ENCODE data around the gene C4BPA. TPM values are rescaled to one million over a fixed set of nuclear protein-coding genes. Genes with fewer than 3 reads are reported as not detected.

The C4BPA gene
- total and polyA plus RNA-seq, 10 of the 15 experiments (the other 5 are each of a cell fraction or from before 2014, with no cell fraction given): 0.31 TPM; not detected in 9

DNA sequence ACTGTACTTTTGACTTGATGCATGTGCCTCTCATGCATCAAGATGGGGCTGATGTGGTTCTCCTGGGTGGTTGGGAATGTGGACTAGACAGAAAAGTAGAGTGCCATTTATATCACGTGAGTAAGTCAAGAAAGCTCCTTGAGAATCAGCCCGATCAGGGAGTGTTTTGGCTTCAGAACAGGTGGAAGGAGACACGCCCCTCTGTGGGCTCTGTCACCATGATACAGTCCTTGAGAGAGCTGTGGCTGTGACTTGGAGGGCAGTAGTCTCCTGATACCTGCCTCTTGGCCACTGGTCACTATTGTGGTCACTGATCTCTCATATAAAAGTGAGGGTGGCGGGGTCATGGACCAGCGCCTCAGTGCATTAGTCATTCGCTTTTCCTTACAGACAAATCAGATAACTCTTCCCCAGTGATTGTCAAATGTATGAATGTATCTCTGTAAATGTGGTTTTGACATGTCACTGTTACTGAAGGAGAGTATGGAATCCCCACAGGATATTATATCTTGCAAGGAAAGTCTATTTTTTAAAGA, 24.3 kb upstream of the C4BPA start:
- in situ Hi-C loops (cut with MboI): loop anchor here (5.0 kb wide), 1 partner anchor 328 kb away; no protein-coding TSS in a partner anchor
- Histone ChIP-seq H3K9me3 (replicated peaks; ENCODE audit: control insufficient read depth, insufficient read depth, low read length) (no peaks in the 10 kb centered on the region), H3K27me3 (replicated peaks in 1 of 2; ENCODE audit: control insufficient read depth in 2 of 2, insufficient read depth in 2 of 2, low read length in 1 of 2) (no peaks in the 10 kb centered on the region), H3K9ac (ENCODE audit: control insufficient read depth, insufficient read depth, low read length) (no peak overlapping the region), H3K36me3 (ENCODE audit: control insufficient read depth in 2 of 2, insufficient read depth in 2 of 2, low read length in 1 of 2) (no peaks in the 10 kb centered on the region), H3K4me3 (no peak overlapping the region), H3K79me2 (ENCODE audit: control insufficient read depth, insufficient read depth, low read length) (no peaks in the 10 kb centered on the region), H3K4me1 (ENCODE audit: control insufficient read depth, insufficient read depth, low read length) (no peaks in the 10 kb centered on the region), H3K27ac (ENCODE audit: control insufficient read depth, insufficient read depth) (no peak overlapping the region), H4K20me1 (ENCODE audit: control insufficient read depth, insufficient read depth) (no peaks in the 10 kb centered on the region), H3K4me2 (ENCODE audit: control insufficient read depth, insufficient read depth) (no peak overlapping the region), H2AFZ (ENCODE audit: control insufficient read depth, low read depth, low read length) (no peak overlapping the region)
- ChIA-PET SMC1A (ENCODE audit: uncharacterized antibody, unreplicated experiment) (interaction anchor here (0.9 to 7.3 kb wide), 7 partner anchors 9 to 419 kb away, joined by 3 to 65 read pairs (median 7); partner anchors contain the start of genes C4BPB and YOD1), CTCF (interaction anchor here (0.5 to 8.3 kb wide), 18 partner anchors 8 to 420 kb away, joined by 3 to 154 read pairs (median 5); partner anchors contain the start of genes C4BPB, CR1 and PFKFB2), RAD21 (ENCODE audit: unreplicated experiment) (interaction anchor here (1.1 to 2.4 kb wide), 5 partner anchors 11 to 420 kb away, joined by 3 to 12 read pairs (median 5); partner anchors contain the start of gene PFKFB2), POLR2A (no interaction called here)
- WGBS (ENCODE audit: insufficient coverage, insufficient replicate concordance, low lambda C conversion rate, missing lambda C conversion rate): 68% methylated on average over 6 of the region's 6 CpGs
- ATAC-seq (no peak), FAIRE-seq (no peak), DNase-seq (ENCODE audit: low read depth, low spot score) (no peak)
- intact Hi-C loops (cut with micrococcal nuclease; ENCODE audit: unreplicated experiment): loop anchor here (5.0 kb wide), 3 partner anchors 37 to 243 kb away; partner anchors contain the start of gene CD55
- no TSS peak for BruUV-seq (replicated peaks)
- TF ChIP-seq, protein P1, sequence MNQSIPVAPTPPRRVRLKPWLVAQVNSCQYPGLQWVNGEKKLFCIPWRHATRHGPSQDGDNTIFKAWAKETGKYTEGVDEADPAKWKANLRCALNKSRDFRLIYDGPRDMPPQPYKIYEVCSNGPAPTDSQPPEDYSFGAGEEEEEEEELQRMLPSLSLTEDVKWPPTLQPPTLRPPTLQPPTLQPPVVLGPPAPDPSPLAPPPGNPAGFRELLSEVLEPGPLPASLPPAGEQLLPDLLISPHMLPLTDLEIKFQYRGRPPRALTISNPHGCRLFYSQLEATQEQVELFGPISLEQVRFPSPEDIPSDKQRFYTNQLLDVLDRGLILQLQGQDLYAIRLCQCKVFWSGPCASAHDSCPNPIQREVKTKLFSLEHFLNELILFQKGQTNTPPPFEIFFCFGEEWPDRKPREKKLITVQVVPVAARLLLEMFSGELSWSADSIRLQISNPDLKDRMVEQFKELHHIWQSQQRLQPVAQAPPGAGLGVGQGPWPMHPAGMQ (IDR thresholded peaks at IDR 0.05; ENCODE audit: borderline replicate concordance): no peak
- TF ChIP-seq FOS (IDR thresholded peaks at IDR 0.05; ENCODE audit: borderline replicate concordance, extremely low read depth, insufficient read length) (no peak), NRF1 (conservative IDR thresholded peaks at IDR 0.05; ENCODE audit: low read depth, low read length) (no peak), LARP7 (IDR thresholded peaks at IDR 0.05) (no peak), MXI1 (IDR thresholded peaks at IDR 0.05; ENCODE audit: low read depth, low read length) (no peak), ZNF24 (IDR thresholded peaks at IDR 0.05) (no peak), GABPA (IDR thresholded peaks at IDR 0.05; ENCODE audit: low read depth) (no peak)
- TF ChIP-seq, protein P2, sequence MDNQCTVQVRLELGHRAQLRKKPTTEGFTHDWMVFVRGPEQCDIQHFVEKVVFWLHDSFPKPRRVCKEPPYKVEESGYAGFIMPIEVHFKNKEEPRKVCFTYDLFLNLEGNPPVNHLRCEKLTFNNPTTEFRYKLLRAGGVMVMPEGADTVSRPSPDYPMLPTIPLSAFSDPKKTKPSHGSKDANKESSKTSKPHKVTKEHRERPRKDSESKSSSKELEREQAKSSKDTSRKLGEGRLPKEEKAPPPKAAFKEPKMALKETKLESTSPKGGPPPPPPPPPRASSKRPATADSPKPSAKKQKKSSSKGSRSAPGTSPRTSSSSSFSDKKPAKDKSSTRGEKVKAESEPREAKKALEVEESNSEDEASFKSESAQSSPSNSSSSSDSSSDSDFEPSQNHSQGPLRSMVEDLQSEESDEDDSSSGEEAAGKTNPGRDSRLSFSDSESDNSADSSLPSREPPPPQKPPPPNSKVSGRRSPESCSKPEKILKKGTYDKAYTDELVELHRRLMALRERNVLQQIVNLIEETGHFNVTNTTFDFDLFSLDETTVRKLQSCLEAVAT (IDR thresholded peaks at IDR 0.05): no peak
- TF ChIP-seq, protein P3, sequence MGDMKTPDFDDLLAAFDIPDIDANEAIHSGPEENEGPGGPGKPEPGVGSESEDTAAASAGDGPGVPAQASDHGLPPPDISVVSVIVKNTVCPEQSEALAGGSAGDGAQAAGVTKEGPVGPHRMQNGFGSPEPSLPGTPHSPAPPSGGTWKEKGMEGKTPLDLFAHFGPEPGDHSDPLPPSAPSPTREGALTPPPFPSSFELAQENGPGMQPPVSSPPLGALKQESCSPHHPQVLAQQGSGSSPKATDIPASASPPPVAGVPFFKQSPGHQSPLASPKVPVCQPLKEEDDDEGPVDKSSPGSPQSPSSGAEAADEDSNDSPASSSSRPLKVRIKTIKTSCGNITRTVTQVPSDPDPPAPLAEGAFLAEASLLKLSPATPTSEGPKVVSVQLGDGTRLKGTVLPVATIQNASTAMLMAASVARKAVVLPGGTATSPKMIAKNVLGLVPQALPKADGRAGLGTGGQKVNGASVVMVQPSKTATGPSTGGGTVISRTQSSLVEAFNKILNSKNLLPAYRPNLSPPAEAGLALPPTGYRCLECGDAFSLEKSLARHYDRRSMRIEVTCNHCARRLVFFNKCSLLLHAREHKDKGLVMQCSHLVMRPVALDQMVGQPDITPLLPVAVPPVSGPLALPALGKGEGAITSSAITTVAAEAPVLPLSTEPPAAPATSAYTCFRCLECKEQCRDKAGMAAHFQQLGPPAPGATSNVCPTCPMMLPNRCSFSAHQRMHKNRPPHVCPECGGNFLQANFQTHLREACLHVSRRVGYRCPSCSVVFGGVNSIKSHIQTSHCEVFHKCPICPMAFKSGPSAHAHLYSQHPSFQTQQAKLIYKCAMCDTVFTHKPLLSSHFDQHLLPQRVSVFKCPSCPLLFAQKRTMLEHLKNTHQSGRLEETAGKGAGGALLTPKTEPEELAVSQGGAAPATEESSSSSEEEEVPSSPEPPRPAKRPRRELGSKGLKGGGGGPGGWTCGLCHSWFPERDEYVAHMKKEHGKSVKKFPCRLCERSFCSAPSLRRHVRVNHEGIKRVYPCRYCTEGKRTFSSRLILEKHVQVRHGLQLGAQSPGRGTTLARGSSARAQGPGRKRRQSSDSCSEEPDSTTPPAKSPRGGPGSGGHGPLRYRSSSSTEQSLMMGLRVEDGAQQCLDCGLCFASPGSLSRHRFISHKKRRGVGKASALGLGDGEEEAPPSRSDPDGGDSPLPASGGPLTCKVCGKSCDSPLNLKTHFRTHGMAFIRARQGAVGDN (IDR thresholded peaks at IDR 0.05): no peak
- TF ChIP-seq, protein P4, sequence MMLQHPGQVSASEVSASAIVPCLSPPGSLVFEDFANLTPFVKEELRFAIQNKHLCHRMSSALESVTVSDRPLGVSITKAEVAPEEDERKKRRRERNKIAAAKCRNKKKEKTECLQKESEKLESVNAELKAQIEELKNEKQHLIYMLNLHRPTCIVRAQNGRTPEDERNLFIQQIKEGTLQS (IDR thresholded peaks at IDR 0.05; ENCODE audit: borderline replicate concordance, extremely low read depth, low read depth, low read length): no peak
- TF ChIP-seq, protein P5, sequence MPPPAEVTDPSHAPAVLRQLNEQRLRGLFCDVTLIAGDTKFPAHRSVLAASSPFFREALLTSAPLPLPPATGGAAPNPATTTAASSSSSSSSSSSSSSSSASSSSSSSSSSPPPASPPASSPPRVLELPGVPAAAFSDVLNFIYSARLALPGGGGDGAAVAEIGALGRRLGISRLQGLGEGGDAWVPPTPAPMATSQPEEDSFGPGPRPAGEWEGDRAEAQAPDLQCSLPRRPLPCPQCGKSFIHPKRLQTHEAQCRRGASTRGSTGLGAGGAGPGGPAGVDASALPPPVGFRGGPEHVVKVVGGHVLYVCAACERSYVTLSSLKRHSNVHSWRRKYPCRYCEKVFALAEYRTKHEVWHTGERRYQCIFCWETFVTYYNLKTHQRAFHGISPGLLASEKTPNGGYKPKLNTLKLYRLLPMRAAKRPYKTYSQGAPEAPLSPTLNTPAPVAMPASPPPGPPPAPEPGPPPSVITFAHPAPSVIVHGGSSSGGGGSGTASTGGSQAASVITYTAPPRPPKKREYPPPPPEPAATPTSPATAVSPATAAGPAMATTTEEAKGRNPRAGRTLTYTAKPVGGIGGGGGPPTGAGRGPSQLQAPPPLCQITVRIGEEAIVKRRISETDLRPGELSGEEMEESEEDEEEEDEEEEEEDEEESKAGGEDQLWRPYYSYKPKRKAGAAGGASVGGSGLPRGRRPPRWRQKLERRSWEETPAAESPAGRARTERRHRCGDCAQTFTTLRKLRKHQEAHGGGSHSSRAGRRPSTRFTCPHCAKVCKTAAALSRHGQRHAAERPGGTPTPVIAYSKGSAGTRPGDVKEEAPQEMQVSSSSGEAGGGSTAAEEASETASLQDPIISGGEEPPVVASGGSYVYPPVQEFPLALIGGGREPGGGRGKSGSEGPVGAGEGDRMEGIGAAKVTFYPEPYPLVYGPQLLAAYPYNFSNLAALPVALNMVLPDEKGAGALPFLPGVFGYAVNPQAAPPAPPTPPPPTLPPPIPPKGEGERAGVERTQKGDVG (CRISPR knock-in tag; IDR thresholded peaks at IDR 0.05): no peak
